ENCODE results near the gene SASH3. TPM values are rescaled to one million over a fixed set of nuclear protein-coding genes. Genes with fewer than 3 reads are reported as not detected.

The SASH3 gene
- total and polyA plus RNA-seq, 12 donors, result 1.1 to 27.8 (median 13.4) TPM

DNA sequence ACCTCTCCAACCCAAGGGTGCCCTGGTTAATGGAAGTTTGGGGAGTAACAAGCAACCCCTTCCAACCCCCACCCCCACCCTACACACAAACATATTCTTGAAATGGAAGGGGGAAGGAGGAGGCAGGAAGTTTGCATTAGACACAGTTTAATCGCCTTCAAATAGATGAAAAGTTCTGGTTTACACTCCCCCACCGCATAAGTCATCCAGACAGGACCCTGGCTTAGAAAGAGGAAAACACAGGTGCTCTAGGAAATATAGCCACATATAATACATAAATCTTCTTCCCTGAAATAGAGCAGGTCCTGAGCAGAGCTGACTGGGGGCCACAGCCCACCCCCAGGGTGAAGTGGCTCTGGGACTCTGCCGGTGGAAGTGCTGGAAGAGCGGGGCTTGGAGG, 25.1 kb downstream of the SASH3 start:
- intact Hi-C loops (cut with DNase I), result no loop called here
- H3K4me3 ChIP-seq, result no peak overlapping the region
- no peaks in the 10 kb centered on the region for H3K4me1 ChIP-seq (replicated peaks in 1 of 2)
- H3K9me3 ChIP-seq (replicated peaks in 1 of 3), result no peaks in the 10 kb centered on the region
- 79 to 89% (median 83%) methylated on average over 4 of the region's 4 CpGs for WGBS, 4 donors
- no peak for DNase-seq
- H3K27me3 ChIP-seq, result no peaks in the 10 kb centered on the region
- TF ChIP-seq POLR2A (IDR thresholded peaks at IDR 0.05), result no peak
- TF ChIP-seq, protein P1, sequence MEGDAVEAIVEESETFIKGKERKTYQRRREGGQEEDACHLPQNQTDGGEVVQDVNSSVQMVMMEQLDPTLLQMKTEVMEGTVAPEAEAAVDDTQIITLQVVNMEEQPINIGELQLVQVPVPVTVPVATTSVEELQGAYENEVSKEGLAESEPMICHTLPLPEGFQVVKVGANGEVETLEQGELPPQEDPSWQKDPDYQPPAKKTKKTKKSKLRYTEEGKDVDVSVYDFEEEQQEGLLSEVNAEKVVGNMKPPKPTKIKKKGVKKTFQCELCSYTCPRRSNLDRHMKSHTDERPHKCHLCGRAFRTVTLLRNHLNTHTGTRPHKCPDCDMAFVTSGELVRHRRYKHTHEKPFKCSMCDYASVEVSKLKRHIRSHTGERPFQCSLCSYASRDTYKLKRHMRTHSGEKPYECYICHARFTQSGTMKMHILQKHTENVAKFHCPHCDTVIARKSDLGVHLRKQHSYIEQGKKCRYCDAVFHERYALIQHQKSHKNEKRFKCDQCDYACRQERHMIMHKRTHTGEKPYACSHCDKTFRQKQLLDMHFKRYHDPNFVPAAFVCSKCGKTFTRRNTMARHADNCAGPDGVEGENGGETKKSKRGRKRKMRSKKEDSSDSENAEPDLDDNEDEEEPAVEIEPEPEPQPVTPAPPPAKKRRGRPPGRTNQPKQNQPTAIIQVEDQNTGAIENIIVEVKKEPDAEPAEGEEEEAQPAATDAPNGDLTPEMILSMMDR (IDR thresholded peaks at IDR 0.05), result no peak
- H3K36me3 ChIP-seq (replicated peaks in 1 of 2), result no peaks in the 10 kb centered on the region
- no peak overlapping the region for H3K27ac ChIP-seq

DNA sequence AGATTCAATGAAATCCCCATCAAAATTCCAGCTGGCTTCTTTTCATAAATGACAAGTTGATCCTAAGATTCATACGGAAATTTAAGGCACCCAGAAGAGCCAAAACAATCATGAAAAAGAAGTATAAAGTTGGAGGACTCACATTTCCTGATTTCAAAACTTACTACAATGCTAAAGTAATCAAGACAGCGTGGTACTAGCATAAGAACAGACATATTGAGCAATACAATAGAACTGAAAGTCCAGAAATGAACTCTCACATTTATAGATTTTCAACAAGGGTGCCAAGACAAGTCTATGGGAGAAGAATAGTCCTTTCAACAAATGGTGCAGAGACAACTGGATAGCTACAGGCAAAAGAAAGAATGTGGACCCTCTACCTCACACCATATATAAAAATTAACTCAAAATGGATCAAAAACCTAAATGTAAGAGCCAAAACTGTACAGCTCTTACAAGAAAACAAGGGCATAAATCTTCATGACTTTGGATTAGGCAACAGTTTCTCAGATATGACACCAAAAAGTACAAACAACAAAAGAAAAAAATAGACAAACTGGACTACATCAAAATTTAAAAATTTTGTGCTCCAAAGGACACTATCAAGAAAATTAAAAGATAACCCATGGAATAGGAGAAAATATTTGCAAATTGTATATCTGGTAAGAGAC, 28.5 kb downstream of the SASH3 start:
- 25 to 44% (median 34%) methylated on average over 2 of the region's 2 CpGs for WGBS, 4 donors
- peak overlapping the region in 1 of 4 donors; percentile 17 for H3K4me3 ChIP-seq
- no peaks in the 10 kb centered on the region for H3K36me3 ChIP-seq (replicated peaks in 1 of 2)
- no peaks in the 10 kb centered on the region for H3K9me3 ChIP-seq (replicated peaks in 1 of 3)
- peak overlapping the region in 4 of 5 donors; percentile 15 to 51 (median 24) for H3K27ac ChIP-seq
- TF ChIP-seq POLR2A (IDR thresholded peaks at IDR 0.05), result no peak
- TF ChIP-seq, protein P1 (IDR thresholded peaks at IDR 0.05), result no peak
- intact Hi-C loops (cut with DNase I), result no loop called here
- no peak for DNase-seq
- no peaks in the 10 kb centered on the region for H3K4me1 ChIP-seq (replicated peaks in 1 of 2)
- H3K27me3 ChIP-seq, result no peaks in the 10 kb centered on the region

DNA sequence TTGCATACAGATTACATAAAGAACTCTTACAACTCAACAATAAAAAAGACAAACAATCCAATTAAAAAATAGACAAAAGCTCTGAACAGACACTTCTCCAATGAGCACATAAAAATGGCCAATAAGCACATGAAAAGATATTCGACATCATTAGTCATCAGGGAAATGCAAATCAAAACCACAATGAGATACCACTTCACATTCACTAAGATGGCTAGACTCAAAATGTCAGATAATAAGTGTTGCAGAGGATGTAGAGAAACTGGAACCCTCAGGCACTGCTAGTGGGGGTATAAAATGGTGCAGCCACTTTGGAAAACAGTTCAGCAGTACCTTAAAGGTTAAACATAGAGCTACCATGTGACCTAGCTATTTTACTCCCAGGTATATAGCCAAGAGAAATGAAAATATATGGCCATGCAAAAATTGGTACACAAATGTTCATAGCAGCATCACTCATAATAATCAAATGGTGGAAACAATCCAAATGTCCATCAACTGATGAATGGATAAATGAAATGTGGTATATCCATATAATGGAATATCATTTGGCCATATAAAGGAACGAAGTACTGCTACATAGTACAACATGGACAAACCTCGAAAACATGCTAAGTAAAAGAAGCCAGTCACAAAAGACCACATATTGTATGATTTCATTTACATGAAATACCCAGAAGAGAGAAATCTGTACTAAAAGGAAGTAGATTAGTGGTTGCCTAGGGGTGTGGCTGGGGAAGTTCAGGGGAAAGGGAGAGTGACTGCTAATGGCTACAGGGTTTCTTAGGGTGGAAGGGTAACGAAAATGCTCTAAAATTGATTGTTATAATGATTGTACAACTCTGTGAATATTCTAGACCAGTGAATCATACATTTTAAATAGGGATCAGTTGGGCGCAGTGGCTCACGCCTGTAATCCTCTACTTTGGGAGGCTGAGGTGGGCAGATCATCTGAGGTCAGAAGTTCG, 29.4 kb downstream of the SASH3 start:
- Histone ChIP-seq H3K9me3 (replicated peaks in 1 of 3) (no peaks in the 10 kb centered on the region), H3K27me3 (no peaks in the 10 kb centered on the region), H3K27ac (peak overlapping the region in 2 of 5 donors; percentile 31 to 52), H3K4me3 (no peak overlapping the region), H3K36me3 (replicated peaks in 1 of 2) (no peaks in the 10 kb centered on the region), H3K4me1 (replicated peaks in 1 of 2) (no peaks in the 10 kb centered on the region)
- DNase-seq, result no peak
- 73 to 87% (median 84%) methylated on average over 6 to 7 of the region's 7 CpGs for WGBS, 4 donors
- intact Hi-C loops (cut with DNase I), result no loop called here
- TF ChIP-seq, protein P1 (IDR thresholded peaks at IDR 0.05), result no peak
- TF ChIP-seq POLR2A (IDR thresholded peaks at IDR 0.05), result no peak

DNA sequence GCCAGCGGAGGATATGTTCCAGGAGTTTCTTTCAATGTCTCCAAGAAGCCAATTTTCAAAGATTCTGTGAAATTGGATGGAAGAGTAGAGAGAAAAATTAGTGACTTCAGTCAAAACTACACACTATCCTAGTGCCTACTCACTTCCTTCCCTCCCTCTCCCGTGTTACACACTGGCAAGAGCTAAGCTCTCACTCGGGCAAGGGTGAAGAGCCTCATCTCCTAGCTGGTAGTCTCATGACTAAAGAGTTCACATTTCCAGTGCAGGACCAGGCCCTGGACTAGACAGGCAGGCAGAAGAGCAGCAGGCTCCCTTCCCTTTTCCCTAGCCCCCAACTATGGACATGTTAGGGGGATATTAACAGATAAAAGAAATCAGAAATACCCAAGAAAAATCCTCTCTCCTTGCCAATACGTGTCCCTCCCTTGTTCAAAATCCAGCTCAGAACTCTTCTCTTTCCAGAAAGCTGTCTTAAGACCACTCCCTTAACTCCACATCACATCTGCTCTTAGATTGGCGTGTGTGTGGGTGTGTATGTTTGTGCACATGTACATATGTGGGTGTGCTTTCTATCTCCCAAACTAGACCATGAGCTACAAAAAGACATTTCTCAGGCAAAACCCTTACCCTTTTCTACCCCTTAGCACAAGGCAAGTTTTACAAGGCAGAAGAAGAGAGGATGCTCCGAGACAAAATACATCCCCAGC, 34.1 kb downstream of the SASH3 start:
- DNase-seq, result no peak
- intact Hi-C loops (cut with DNase I), result no loop called here
- TF ChIP-seq POLR2A (IDR thresholded peaks at IDR 0.05), result no peak
- TF ChIP-seq, protein P1 (IDR thresholded peaks at IDR 0.05), result no peak
- Histone ChIP-seq H3K4me3 (no peak overlapping the region), H3K9me3 (replicated peaks in 1 of 3) (no peaks in the 10 kb centered on the region), H3K4me1 (replicated peaks in 1 of 2) (no peaks in the 10 kb centered on the region), H3K27me3 (no peaks in the 10 kb centered on the region), H3K36me3 (replicated peaks in 1 of 2) (no peaks in the 10 kb centered on the region), H3K27ac (no peak overlapping the region)
- 76 to 96% (median 86%) methylated on average over 4 to 6 of the region's 6 CpGs for WGBS, 4 donors
